NB4 (cell line): ENCODE results near the gene CUX1.
"Not testable (repeated sequence)": the region's sequence is repeated elsewhere in the genome, so short reads cannot be mapped to it uniquely, and the experiment has no call there.

ENCODE experiments used
- DNase-seq: peaks from one replicate; pipeline ENCODE4 v3.0.0; 2010; ENCODE audit warnings: low read depth
- H3K4me3 ChIP-seq: one replicate; pipeline ENCODE4 v1.5.1; 2011; ENCODE audit warnings: mild to moderate bottlenecking, low read depth, low read length, moderate library complexity
- CTCF ChIP-seq: IDR thresholded peaks from one replicate; pipeline ENCODE4 v1.5.1; 2012; ENCODE audit warnings: low read depth, low read length
- MYC ChIP-seq: IDR thresholded peaks from 2 replicates; pipeline ENCODE4 v1.6.1; 2011; ENCODE audit warnings: low read depth, low read length
- POLR2A ChIP-seq: IDR thresholded peaks from 2 replicates; pipeline ENCODE4 v1.6.1; 2011; ENCODE audit warnings: mild to moderate bottlenecking; ENCODE audit not compliant: insufficient read length; ENCODE audit errors: extremely low read depth
- TF ChIP-seq, protein P1 (sequence below): IDR thresholded peaks from 2 replicates; pipeline ENCODE4 v1.6.1; 2011; ENCODE audit warnings: low read depth, low read length

CUX1 gene

DNA sequence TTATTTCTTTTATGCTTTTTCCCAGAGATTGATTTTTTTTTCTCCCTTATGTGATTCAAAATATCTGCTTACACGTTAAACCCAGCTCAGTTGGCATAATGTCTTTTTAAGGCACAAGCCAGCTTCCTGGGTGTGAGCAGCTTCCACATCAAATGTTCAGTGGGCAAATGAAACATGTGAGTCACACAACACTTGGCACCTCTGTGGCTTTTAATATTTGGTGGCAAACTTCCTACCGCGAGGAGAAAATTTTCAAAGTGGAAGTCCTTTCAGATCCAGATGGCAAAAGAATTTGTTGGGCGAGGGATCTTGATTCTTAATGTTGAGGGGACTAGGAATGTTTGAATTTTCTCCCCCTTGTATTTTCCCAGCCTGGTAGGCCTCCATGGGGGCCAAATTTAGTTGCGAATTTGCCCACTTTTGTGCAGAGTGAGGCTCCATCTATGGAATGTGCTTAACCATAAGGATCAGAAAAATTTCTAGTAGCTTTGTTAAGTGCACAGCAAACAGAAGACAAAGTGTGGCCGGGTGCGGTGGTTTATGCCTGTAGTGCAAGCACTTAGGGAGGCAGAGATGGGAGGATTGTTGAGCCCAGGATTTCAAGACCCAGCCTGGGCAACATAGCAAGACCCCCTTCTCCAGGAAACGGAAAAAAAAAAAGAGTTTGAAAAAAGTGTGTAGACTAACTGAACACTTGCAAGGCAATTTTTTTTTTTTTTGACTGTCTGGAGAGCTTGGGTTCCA, 31.0 kb downstream of the CUX1 start:
- TF ChIP-seq MYC (no peak), POLR2A (no peak), CTCF (no peak)
- TF ChIP-seq, protein P1, sequence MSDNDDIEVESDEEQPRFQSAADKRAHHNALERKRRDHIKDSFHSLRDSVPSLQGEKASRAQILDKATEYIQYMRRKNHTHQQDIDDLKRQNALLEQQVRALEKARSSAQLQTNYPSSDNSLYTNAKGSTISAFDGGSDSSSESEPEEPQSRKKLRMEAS = no peak
- peak; percentile 30 for DNase-seq
- no peak overlapping the region for H3K4me3 ChIP-seq

DNA sequence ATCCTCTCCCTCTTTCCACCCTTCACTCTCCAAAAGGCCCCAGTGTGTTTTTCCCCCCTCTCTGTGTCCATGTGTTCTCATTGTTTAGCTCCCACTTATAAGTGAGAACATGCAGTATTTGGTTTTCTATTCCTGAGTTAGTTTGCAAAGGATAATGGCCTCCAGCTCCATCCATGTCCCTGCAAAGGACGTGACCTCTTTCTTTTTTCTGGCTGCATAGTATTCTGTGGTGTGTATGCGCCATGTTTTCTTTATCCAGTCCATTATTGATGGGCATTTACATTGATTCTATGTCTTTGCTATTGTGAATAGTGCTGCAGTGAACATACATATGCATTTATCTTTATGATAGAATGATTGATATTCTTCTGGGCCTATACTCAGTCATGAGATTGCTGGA, 31.9 kb downstream of the CUX1 start:
- not testable (repeated sequence) for DNase-seq, H3K4me3 ChIP-seq

- H3K4me3 ChIP-seq, DNase-seq: not testable (repeated sequence)
Measured at GRCh38 chr7:101852364-101852763, 34.9 kb downstream of the CUX1 start.

GRCh38 chr7:101853684-101854083, 36.3 kb downstream of the CUX1 start:
- DNase-seq = no peak
- TF ChIP-seq CTCF (no peak), MYC (no peak), POLR2A (no peak)
- TF ChIP-seq, protein P1 = no peak
- H3K4me3 ChIP-seq = no peak overlapping the region

GRCh38 chr7:101854084-101854865, 36.8 kb downstream of the CUX1 start:
- DNase-seq = no peak
- TF ChIP-seq CTCF = no peak
- TF ChIP-seq, protein P1 = no peak
- TF ChIP-seq POLR2A = no peak
- no peak for TF ChIP-seq MYC
- no peak overlapping the region for H3K4me3 ChIP-seq

DNA sequence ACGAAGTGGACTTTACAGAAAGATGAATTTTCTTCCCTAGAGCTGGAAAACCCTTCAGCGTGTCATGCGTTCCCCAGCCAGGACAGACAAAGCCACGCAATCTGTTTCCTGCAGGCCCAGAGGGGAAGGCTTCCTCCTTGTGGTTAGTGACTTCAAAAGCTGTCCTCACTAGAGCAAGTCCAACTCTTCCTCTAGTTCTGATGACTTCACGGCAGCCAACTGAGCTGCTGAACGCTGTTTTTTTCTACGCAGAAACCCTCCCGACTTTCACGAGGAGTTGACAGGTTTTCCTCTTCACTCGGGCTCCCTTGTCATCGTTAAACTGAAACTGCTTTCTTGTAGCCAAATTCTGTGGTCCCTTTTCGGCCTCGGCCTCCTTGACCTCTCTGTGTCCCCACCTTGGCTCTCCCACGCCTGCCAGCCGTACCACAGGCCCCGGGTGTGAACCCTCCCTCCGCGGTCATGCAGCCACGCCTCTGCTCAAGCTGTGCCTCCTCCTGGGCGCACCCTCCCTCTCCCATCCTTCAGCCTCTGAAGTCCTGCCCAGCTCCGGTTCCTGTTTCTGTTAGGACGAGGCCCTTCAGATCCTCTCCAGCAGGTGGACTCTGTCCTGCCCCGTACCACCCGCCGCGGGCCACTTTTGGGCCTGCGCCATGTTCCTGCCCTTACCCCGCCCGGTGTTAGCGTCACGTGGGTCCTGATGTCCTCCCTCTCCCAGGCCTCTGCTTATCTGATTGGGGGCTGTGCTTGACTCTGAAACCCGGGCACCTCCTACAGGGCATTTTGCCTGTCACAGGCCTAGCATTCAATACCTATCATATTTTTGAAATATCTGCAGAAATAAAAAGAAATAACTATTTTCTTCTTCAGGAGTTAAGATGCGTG, 39.3 kb downstream of the CUX1 start:
- H3K4me3 ChIP-seq = peak overlapping the region; percentile 51
- DNase-seq = peak; percentile 100
- TF ChIP-seq, protein P1 = peak; percentile 96
- TF ChIP-seq CTCF (peak; percentile 51), POLR2A (no peak), MYC (peak; percentile 81)
